Progenitor cell of endocrine pancreas (in vitro differentiated cells): ENCODE results near the gene CLASP1. TPM values are rescaled to one million over a fixed set of nuclear protein-coding genes. Genes with fewer than 3 reads are reported as not detected.

Experiments
- DNase-seq: peaks from one replicate; pipeline ENCODE4 v3.0.0; 2021; ENCODE audit warnings: low spot score; ENCODE audit not compliant: unreplicated experiment
- H3K27ac Mint-ChIP-seq: 2 replicates; pipeline ENCODE4 v1.8.0; 2021; ENCODE audit warnings: mild to moderate bottlenecking, moderate library complexity, mixed read lengths
- H3K27me3 Mint-ChIP-seq: 2 replicates; pipeline ENCODE4 v1.8.0; 2021; ENCODE audit warnings: mixed read lengths
- H3K36me3 Mint-ChIP-seq: 2 replicates; pipeline ENCODE4 v1.8.0; 2022; ENCODE audit warnings: mixed read lengths; ENCODE audit not compliant: insufficient read depth
- H3K4me1 Mint-ChIP-seq: 2 replicates; pipeline ENCODE4 v1.8.0; 2021; ENCODE audit warnings: low read depth, mixed read lengths
- H3K4me3 Mint-ChIP-seq: 2 replicates; pipeline ENCODE4 v1.8.0; 2021; ENCODE audit warnings: low read depth, mild to moderate bottlenecking, moderate library complexity, mixed read lengths
- H3K9me3 Mint-ChIP-seq: 2 replicates; pipeline ENCODE4 v1.8.0; 2021; ENCODE audit warnings: low read depth, mixed read lengths
- CTCF ChIP-seq: fragments of 200-600 bp; sonication (generic); IDR thresholded peaks from one replicate; pipeline ENCODE4 v1.5.0; 2021; ENCODE audit warnings: antibody characterized with exemption, mild to moderate bottlenecking; ENCODE audit not compliant: unreplicated experiment
- total RNA-seq: library from RNA; stranded (reverse); gene quantifications from 2 replicates; pipeline ENCODE4 v1.2.1, GENCODE V29; 2021

The CLASP1 gene
- total RNA-seq, 1 donor from 2014 or later = 102 TPM

- Mint-ChIP-seq H3K4me3 (no peak overlapping the region), H3K27me3 (no peaks in the 10 kb centered on the region), H3K9me3 (peaks cover 14% of the 10 kb centered on the region), H3K27ac (no peak overlapping the region), H3K4me1 (no peaks in the 10 kb centered on the region), H3K36me3 (peaks cover 4% of the 10 kb centered on the region)
- DNase-seq = no peak
- no peak for TF ChIP-seq CTCF
Observed at GRCh38 chr2:121666042-121666441, 16.8 kb upstream of the CLASP1 start.

GRCh38 chr2:121665504-121665903, 16.2 kb upstream of the CLASP1 start:
- peaks cover 10% of the 10 kb centered on the region for H3K9me3 Mint-ChIP-seq
- DNase-seq = no peak
- H3K4me1 Mint-ChIP-seq = no peaks in the 10 kb centered on the region
- H3K27me3 Mint-ChIP-seq = no peaks in the 10 kb centered on the region
- peaks cover 4% of the 10 kb centered on the region for H3K36me3 Mint-ChIP-seq
- H3K27ac Mint-ChIP-seq = no peak overlapping the region
- TF ChIP-seq CTCF = no peak
- H3K4me3 Mint-ChIP-seq = no peak overlapping the region

GRCh38 chr2:121664713-121665112, 15.5 kb upstream of the CLASP1 start:
- H3K4me1 Mint-ChIP-seq = no peaks in the 10 kb centered on the region
- H3K4me3 Mint-ChIP-seq = no peak overlapping the region
- no peaks in the 10 kb centered on the region for H3K27me3 Mint-ChIP-seq
- no peak for TF ChIP-seq CTCF
- H3K9me3 Mint-ChIP-seq = peaks cover 7% of the 10 kb centered on the region
- DNase-seq = no peak
- H3K36me3 Mint-ChIP-seq = peaks cover 1% of the 10 kb centered on the region
- H3K27ac Mint-ChIP-seq = no peak overlapping the region

GRCh38 chr2:121664086-121664485, 14.8 kb upstream of the CLASP1 start:
- no peaks in the 10 kb centered on the region for H3K4me1 Mint-ChIP-seq

DNA sequence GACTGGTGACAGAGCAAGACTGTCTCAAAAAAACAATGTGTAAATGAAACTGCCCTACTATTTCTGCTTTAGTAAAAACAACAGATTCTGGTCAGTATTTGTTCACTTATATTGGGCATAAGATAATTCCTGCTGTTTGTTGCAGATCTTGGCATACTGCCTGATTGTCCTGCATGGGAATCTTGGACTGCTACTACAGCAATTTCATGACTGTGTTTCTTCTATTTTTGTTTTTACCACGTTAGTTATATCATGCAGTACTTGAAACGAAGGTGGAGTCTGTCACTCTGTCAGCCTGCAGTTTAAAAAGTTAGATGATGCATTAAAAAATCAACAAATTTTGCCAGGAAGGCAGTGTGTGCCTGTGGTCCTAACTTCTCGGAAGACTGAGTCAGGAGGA, 14.2 kb upstream of the CLASP1 start:
- Mint-ChIP-seq H3K27me3 (no peaks in the 10 kb centered on the region), H3K9me3 (peaks cover 2% of the 10 kb centered on the region), H3K36me3 (peaks cover 1% of the 10 kb centered on the region), H3K4me3 (no peak overlapping the region), H3K4me1 (no peaks in the 10 kb centered on the region), H3K27ac (no peak overlapping the region)
- no peak for TF ChIP-seq CTCF
- DNase-seq = no peak

More at GRCh38 chr2:121664086-121664485, 14.8 kb upstream of the CLASP1 start:
- Mint-ChIP-seq H3K9me3 (peaks cover 4% of the 10 kb centered on the region), H3K27ac (no peak overlapping the region), H3K4me3 (no peak overlapping the region), H3K36me3 (peaks cover 1% of the 10 kb centered on the region), H3K27me3 (no peaks in the 10 kb centered on the region)
- TF ChIP-seq CTCF = no peak
- DNase-seq = no peak
